T-helper 17 cell (primary cell): ENCODE data around the gene CYTH3. TPM values are rescaled to one million over a fixed set of nuclear protein-coding genes. Genes with fewer than 3 reads are reported as not detected.

Experiments used
- ATAC-seq: fragments of 150-1000 bp; cut with Tn5 transposase; 2 replicates; pipeline ENCODE4 v1.10.0; 2021; ENCODE audit warnings: mild to moderate bottlenecking, moderate library complexity
- DNase-seq, 3 donors: peaks; one replicate each; pipeline versions ENCODE4 v3.0.0 to v3.0.0-alpha.2; 2020 to 2021
- H3K9me3 ChIP-seq: one replicate; pipeline ENCODE4 v1.7.0; 2013; ENCODE audit warnings: low read length, mild to moderate bottlenecking; ENCODE audit not compliant: control insufficient read depth, poor library complexity, severe bottlenecking
- H3K27ac Mint-ChIP-seq: one replicate; pipeline ENCODE4 v1.8.0; 2022; ENCODE audit warnings: mild to moderate bottlenecking, moderate library complexity, mixed read lengths
- H3K27me3 Mint-ChIP-seq: one replicate; pipeline ENCODE4 v1.8.0; 2022; ENCODE audit warnings: mixed read lengths
- H3K36me3 Mint-ChIP-seq: one replicate; pipeline ENCODE4 v1.8.0; 2022; ENCODE audit warnings: low read depth, mixed read lengths
- H3K4me1 Mint-ChIP-seq: one replicate; pipeline ENCODE4 v1.8.0; 2022; ENCODE audit warnings: mild to moderate bottlenecking, mixed read lengths
- H3K4me3 Mint-ChIP-seq: one replicate; pipeline ENCODE4 v1.8.0; 2022; ENCODE audit warnings: mild to moderate bottlenecking, moderate library complexity, mixed read lengths
- total RNA-seq, 4 donors: library from RNA in 2 of 4; stranded (reverse) in 2 of 4; gene quantifications; one replicate each; pipeline ENCODE4 v1.2.3 and lab custom pipeline; 2022 to 2026

The CYTH3 gene
- total RNA-seq, 2 donors from 2014 or later, result 23.1 to 25.8 TPM

- Mint-ChIP-seq H3K36me3 (no peaks in the 10 kb centered on the region), H3K4me3 (no peak overlapping the region), H3K4me1 (peaks cover 18% of the 10 kb centered on the region), H3K27me3 (peaks cover 8% of the 10 kb centered on the region), H3K27ac (no peak overlapping the region)
- ATAC-seq (no peak), DNase-seq (no peak)
- H3K9me3 ChIP-seq, result no peaks in the 10 kb centered on the region
Measured at GRCh38 chr7:6274743-6275142, 2.3 kb upstream of the CYTH3 start.

- ATAC-seq (no peak), DNase-seq (no peak)
- H3K36me3 Mint-ChIP-seq, result no peaks in the 10 kb centered on the region
- no peaks in the 10 kb centered on the region for H3K9me3 ChIP-seq
- H3K27ac Mint-ChIP-seq, result no peak overlapping the region
- H3K4me1 Mint-ChIP-seq, result peaks cover 23% of the 10 kb centered on the region
- H3K4me3 Mint-ChIP-seq, result no peak overlapping the region
- H3K27me3 Mint-ChIP-seq, result peaks cover 8% of the 10 kb centered on the region
Measured at GRCh38 chr7:6273917-6274630, 1.6 kb upstream of the CYTH3 start.

- Mint-ChIP-seq H3K4me3 (peak overlapping the region; percentile 83), H3K27ac (no peak overlapping the region), H3K27me3 (peaks cover 8% of the 10 kb centered on the region), H3K4me1 (peaks cover 26% of the 10 kb centered on the region), H3K36me3 (no peaks in the 10 kb centered on the region)
- ATAC-seq (no peak), DNase-seq (no peak)
- H3K9me3 ChIP-seq, result no peaks in the 10 kb centered on the region
Measured at GRCh38 chr7:6273380-6273837, 985 bp upstream of the CYTH3 start.

GRCh38 chr7:6271694-6272440 is 557 bp downstream of the CYTH3 start:
- ATAC-seq, result peak; percentile 19
- peak overlapping the region; percentile 91 for H3K27ac Mint-ChIP-seq
- DNase-seq, result peak in 1 of 3 donors; percentile 15
- H3K27me3 Mint-ChIP-seq, result peaks cover 8% of the 10 kb centered on the region
- H3K36me3 Mint-ChIP-seq, result no peaks in the 10 kb centered on the region
- H3K4me1 Mint-ChIP-seq, result peaks cover 28% of the 10 kb centered on the region
- peak overlapping the region; percentile 94 for H3K4me3 Mint-ChIP-seq
- no peaks in the 10 kb centered on the region for H3K9me3 ChIP-seq

GRCh38 chr7:6271060-6271658 is 1.3 kb downstream of the CYTH3 start:
- Mint-ChIP-seq H3K27ac (peak overlapping the region; percentile 91), H3K36me3 (no peaks in the 10 kb centered on the region), H3K27me3 (peaks cover 8% of the 10 kb centered on the region), H3K4me3 (peak overlapping the region; percentile 94), H3K4me1 (peaks cover 34% of the 10 kb centered on the region)
- DNase-seq (peak; percentile 16 to 27 (median 19)), ATAC-seq (peak; percentile 77)
- H3K9me3 ChIP-seq, result no peaks in the 10 kb centered on the region

- H3K9me3 ChIP-seq, result no peaks in the 10 kb centered on the region
- no peak overlapping the region for H3K27ac Mint-ChIP-seq
- DNase-seq (no peak), ATAC-seq (no peak)
- H3K4me3 Mint-ChIP-seq, result no peak overlapping the region
- peaks cover 8% of the 10 kb centered on the region for H3K27me3 Mint-ChIP-seq
- peaks cover 42% of the 10 kb centered on the region for H3K4me1 Mint-ChIP-seq
- H3K36me3 Mint-ChIP-seq, result peaks cover 5% of the 10 kb centered on the region
Measured at GRCh38 chr7:6269527-6269926, 2.9 kb downstream of the CYTH3 start.

- H3K9me3 ChIP-seq, result no peaks in the 10 kb centered on the region
- Mint-ChIP-seq H3K4me3 (no peak overlapping the region), H3K4me1 (peaks cover 42% of the 10 kb centered on the region), H3K27me3 (peaks cover 8% of the 10 kb centered on the region), H3K27ac (peak overlapping the region; percentile 43), H3K36me3 (peaks cover 5% of the 10 kb centered on the region)
- no peak for DNase-seq
- ATAC-seq, result no peak
Measured at GRCh38 chr7:6268907-6269306, 3.5 kb downstream of the CYTH3 start.

- H3K4me3 Mint-ChIP-seq, result no peak overlapping the region
- DNase-seq (no peak), ATAC-seq (no peak)
- H3K27ac Mint-ChIP-seq, result peak overlapping the region; percentile 43
- no peaks in the 10 kb centered on the region for H3K9me3 ChIP-seq
- peaks cover 5% of the 10 kb centered on the region for H3K36me3 Mint-ChIP-seq
- H3K27me3 Mint-ChIP-seq, result peaks cover 8% of the 10 kb centered on the region
- peaks cover 44% of the 10 kb centered on the region for H3K4me1 Mint-ChIP-seq
Measured at GRCh38 chr7:6268023-6268900, 4.2 kb downstream of the CYTH3 start.

- no peak for ATAC-seq
Measured at GRCh38 chr7:6266699-6267098, 5.7 kb downstream of the CYTH3 start.

GRCh38 chr7:6262221-6262620 is 10.2 kb downstream of the CYTH3 start:
- H3K4me3 Mint-ChIP-seq, result no peak overlapping the region
- no peaks in the 10 kb centered on the region for H3K9me3 ChIP-seq
- ATAC-seq (no peak), DNase-seq (no peak)
- peaks cover 5% of the 10 kb centered on the region for H3K36me3 Mint-ChIP-seq
- peaks cover 52% of the 10 kb centered on the region for H3K4me1 Mint-ChIP-seq
- peak overlapping the region; percentile 91 for H3K27ac Mint-ChIP-seq
- no peaks in the 10 kb centered on the region for H3K27me3 Mint-ChIP-seq

More at GRCh38 chr7:6266699-6267098, 5.7 kb downstream of the CYTH3 start:
- Mint-ChIP-seq H3K27me3 (peaks cover 8% of the 10 kb centered on the region), H3K4me3 (no peak overlapping the region), H3K27ac (peak overlapping the region; percentile 45), H3K36me3 (peaks cover 5% of the 10 kb centered on the region), H3K4me1 (peaks cover 46% of the 10 kb centered on the region)
- no peaks in the 10 kb centered on the region for H3K9me3 ChIP-seq
- DNase-seq, result no peak

- DNase-seq (no peak), ATAC-seq (no peak)
- H3K9me3 ChIP-seq, result no peaks in the 10 kb centered on the region
- Mint-ChIP-seq H3K27me3 (no peaks in the 10 kb centered on the region), H3K4me1 (peaks cover 54% of the 10 kb centered on the region), H3K27ac (peak overlapping the region; percentile 91), H3K36me3 (peaks cover 5% of the 10 kb centered on the region), H3K4me3 (no peak overlapping the region)
Measured at GRCh38 chr7:6261699-6262098, 10.7 kb downstream of the CYTH3 start.

GRCh38 chr7:6260291-6261187 is 11.9 kb downstream of the CYTH3 start:
- Mint-ChIP-seq H3K27me3 (no peaks in the 10 kb centered on the region), H3K4me3 (peak overlapping the region; percentile 43), H3K27ac (peak overlapping the region; percentile 91), H3K4me1 (peaks cover 54% of the 10 kb centered on the region), H3K36me3 (peaks cover 5% of the 10 kb centered on the region)
- no peaks in the 10 kb centered on the region for H3K9me3 ChIP-seq
- DNase-seq (no peak), ATAC-seq (no peak)
